Measurements from ENCODE around the gene LOXL3.

GRCh38 chr2:74502147-74502719 is 51.5 kb downstream of the LOXL3 start:
- no peak for TF ChIP-seq CTCF (IDR thresholded peaks at IDR 0.05; ENCODE audit: low read length)
- TF ChIP-seq EZH2 (optimal IDR thresholded peaks at IDR 0.05; ENCODE audit: low read depth, low read length), result no peak
